Measurements from ENCODE around the gene IQSEC3.

- TF ChIP-seq USF1 (CRISPR knock-in tag; IDR thresholded peaks at IDR 0.05) (no peak), CTCF (IDR thresholded peaks at IDR 0.05) (no peak)
These were observed 109.2 kb downstream of the IQSEC3 start for GRCh38 chr12:175759-176158.
